ENCODE measurements around the gene CDKN2B-AS1. TPM values are rescaled to one million over a fixed set of nuclear protein-coding genes. Genes with fewer than 3 reads are reported as not detected.

The CDKN2B-AS1 gene
- total RNA-seq, 1 experiment from 2014 or later = 0.24 TPM

GRCh38 chr9:22065431-22066200, 71.0 kb downstream of the CDKN2B-AS1 start (continued):
- no peak for TF ChIP-seq ATF3 (CRISPR knock-in tag; conservative IDR thresholded peaks at IDR 0.05)
- no peak for TF ChIP-seq RELA (CRISPR knock-in tag; IDR thresholded peaks at IDR 0.05; ENCODE audit: borderline replicate concordance)
- no peak for TF ChIP-seq ZNF396 (CRISPR knock-in tag; IDR thresholded peaks at IDR 0.05; ENCODE audit: borderline replicate concordance)
- TF ChIP-seq ZSCAN18 (CRISPR knock-in tag; IDR thresholded peaks at IDR 0.05) = no peak
- no peak for TF ChIP-seq ATF6 (CRISPR knock-in tag; IDR thresholded peaks at IDR 0.05)
- no peak for TF ChIP-seq ZNF121 (CRISPR knock-in tag; IDR thresholded peaks at IDR 0.05)
- TF ChIP-seq ZNF317 (CRISPR knock-in tag; IDR thresholded peaks at IDR 0.05; ENCODE audit: borderline replicate concordance, low read depth) = no peak

- DNase-seq (ENCODE audit: low spot score) (no peak), ATAC-seq (no peak)
- no peak overlapping the region for H3K27ac Mint-ChIP-seq
- no peaks in the 10 kb centered on the region; the same call in 1 of the 2 replicates for H3K27me3 Mint-ChIP-seq (ENCODE audit: low read depth)
- TF ChIP-seq ZSCAN18 (CRISPR knock-in tag; IDR thresholded peaks at IDR 0.05) (no peak), FOXP1 (CRISPR knock-in tag; IDR thresholded peaks at IDR 0.05; ENCODE audit: borderline replicate concordance) (no peak), CREM (CRISPR knock-in tag; IDR thresholded peaks at IDR 0.05) (no peak), MAX (CRISPR knock-in tag; IDR thresholded peaks at IDR 0.05) (no peak), ZBTB21 (CRISPR knock-in tag; IDR thresholded peaks at IDR 0.05; ENCODE audit: borderline replicate concordance) (no peak), SP1 (CRISPR knock-in tag; conservative IDR thresholded peaks at IDR 0.05) (no peak), IRF1 (CRISPR knock-in tag; IDR thresholded peaks at IDR 0.05) (no peak), TP53 (CRISPR knock-in tag; IDR thresholded peaks at IDR 0.05) (no peak), TCF7 (CRISPR knock-in tag; IDR thresholded peaks at IDR 0.05; ENCODE audit: low read depth) (no peak), NR2C2 (CRISPR knock-in tag; IDR thresholded peaks at IDR 0.05) (no peak), CTCF (IDR thresholded peaks at IDR 0.05) (no peak), MLX (CRISPR knock-in tag; IDR thresholded peaks at IDR 0.05) (no peak), ZNF671 (CRISPR knock-in tag; IDR thresholded peaks at IDR 0.05) (no peak), NFE2L1 (CRISPR knock-in tag; IDR thresholded peaks at IDR 0.05) (no peak), ATF3 (CRISPR knock-in tag; conservative IDR thresholded peaks at IDR 0.05) (no peak)
- CTCF ChIA-PET = no interaction called here
- POLR2A ChIA-PET = no interaction called here
- H3K4me3 Mint-ChIP-seq = no peak overlapping the region
- no peaks in the 10 kb centered on the region for H3K36me3 Mint-ChIP-seq
- no peaks in the 10 kb centered on the region for H3K4me1 Mint-ChIP-seq
- no peaks in the 10 kb centered on the region for H3K9me3 Mint-ChIP-seq
These were observed 72.6 kb downstream of the CDKN2B-AS1 start for GRCh38 chr9:22067196-22067595.
